ENCODE results near the gene USP34.
"Not testable (repeated sequence)": the region's sequence is repeated elsewhere in the genome, so short reads cannot be mapped to it uniquely, and the experiment has no call there.

USP34 gene

GRCh38 chr2:61423714-61424113, 47.2 kb downstream of the USP34 start:
- DNase-seq (ENCODE audit: low spot score), result peak; percentile 65

GRCh38 chr2:61421611-61422010, 49.3 kb downstream of the USP34 start:
- no peak for DNase-seq (ENCODE audit: low spot score)

GRCh38 chr2:61420991-61421544, 49.8 kb downstream of the USP34 start:
- DNase-seq (ENCODE audit: low spot score), result no peak

- no peak for DNase-seq (ENCODE audit: low spot score)
Measured at GRCh38 chr2:61419570-61419969, 51.3 kb downstream of the USP34 start.

GRCh38 chr2:61419129-61419528, 51.8 kb downstream of the USP34 start:
- no peak for DNase-seq (ENCODE audit: low spot score)

- no peak for DNase-seq (ENCODE audit: low spot score)
Measured at GRCh38 chr2:61416871-61417645, 53.8 kb downstream of the USP34 start.

- DNase-seq (ENCODE audit: low spot score), result no peak
Measured at GRCh38 chr2:61415265-61415664, 55.6 kb downstream of the USP34 start.

- DNase-seq (ENCODE audit: low spot score), result no peak
Measured at GRCh38 chr2:61414674-61415073, 56.2 kb downstream of the USP34 start.

GRCh38 chr2:61411109-61411508, 59.8 kb downstream of the USP34 start:
- DNase-seq (ENCODE audit: low spot score), result no peak

- no peak for DNase-seq (ENCODE audit: low spot score)
Measured at GRCh38 chr2:61410185-61410584, 60.7 kb downstream of the USP34 start.

GRCh38 chr2:61405813-61406212, 65.1 kb downstream of the USP34 start:
- no peak for DNase-seq (ENCODE audit: low spot score)

GRCh38 chr2:61404438-61404837, 66.4 kb downstream of the USP34 start:
- no peak for DNase-seq (ENCODE audit: low spot score)

- no peak for DNase-seq (ENCODE audit: low spot score)
Measured at GRCh38 chr2:61398413-61398812, 72.5 kb downstream of the USP34 start.

GRCh38 chr2:61396005-61396404, 74.9 kb downstream of the USP34 start:
- no peak for DNase-seq (ENCODE audit: low spot score)

- not testable (repeated sequence) for DNase-seq (ENCODE audit: low spot score)
Measured at GRCh38 chr2:61387588-61387987, 83.3 kb downstream of the USP34 start.

GRCh38 chr2:61380882-61381197, 90.0 kb downstream of the USP34 start:
- DNase-seq (ENCODE audit: low spot score), result not testable (repeated sequence)

- no peak for DNase-seq (ENCODE audit: low spot score)
Measured at GRCh38 chr2:61380056-61380881, 90.6 kb downstream of the USP34 start.

- DNase-seq (ENCODE audit: low spot score), result no peak
Measured at GRCh38 chr2:61379521-61379920, 91.4 kb downstream of the USP34 start.

GRCh38 chr2:61378281-61378680, 92.6 kb downstream of the USP34 start:
- no peak for DNase-seq (ENCODE audit: low spot score)

- DNase-seq (ENCODE audit: low spot score), result no peak
Measured at GRCh38 chr2:61377046-61377445, 93.8 kb downstream of the USP34 start.

GRCh38 chr2:61376211-61376610, 94.7 kb downstream of the USP34 start:
- no peak for DNase-seq (ENCODE audit: low spot score)

GRCh38 chr2:61371027-61371426, 99.9 kb downstream of the USP34 start:
- peak; percentile 34 for DNase-seq (ENCODE audit: low spot score)
